Psoas muscle (tissue), 8 donors: ENCODE measurements around the gene TMEM108. TPM values are rescaled to one million over a fixed set of nuclear protein-coding genes. Genes with fewer than 3 reads are reported as not detected.

Experiments used
- ATAC-seq, 4 donors: fragments of 200-7000 bp; cut with Tn5 transposase; one replicate each; pipeline ENCODE4 v1.9.1; 2020; ENCODE audit warnings: moderate library complexity in 3 of 4, mild to moderate bottlenecking in 2 of 4
- DNase-seq, 2 donors: peaks; one replicate each; pipeline ENCODE4 v3.0.0-alpha.2; 2020
- H3K27ac ChIP-seq: fragments of 200-600 bp; one replicate; pipeline ENCODE4 v1.8.0; 2022
- H3K27me3 ChIP-seq, 3 donors: fragments of 200-600 bp in 1 of 3; one replicate each; pipeline versions ENCODE4 v1.6.1 to v1.8.0; 2013 to 2022; ENCODE audit warnings: low read length in 2 of 3, mild to moderate bottlenecking in 2 of 3, moderate library complexity in 1 of 3; ENCODE audit not compliant: insufficient read depth in 3 of 3
- H3K36me3 ChIP-seq, 2 donors: fragments of 200-600 bp in 1 of 2; one replicate each; pipeline versions ENCODE4 v1.6.1 to v1.8.0; 2013 to 2022; ENCODE audit warnings: low read depth in 1 of 2, mild to moderate bottlenecking in 1 of 2, moderate library complexity in 1 of 2; ENCODE audit not compliant: insufficient read depth in 1 of 2
- H3K4me1 ChIP-seq: fragments of 200-600 bp; one replicate; pipeline ENCODE4 v1.8.0; 2022
- H3K4me3 ChIP-seq: fragments of 200-600 bp; one replicate; pipeline ENCODE4 v1.8.0; 2022; ENCODE audit warnings: mild to moderate bottlenecking
- H3K9me3 ChIP-seq: fragments of 200-600 bp; one replicate; pipeline ENCODE4 v1.8.0; 2022
- CTCF ChIP-seq: fragments of 200-600 bp; IDR thresholded peaks from one replicate; pipeline ENCODE4 v1.8.0; 2022; ENCODE audit warnings: antibody characterized with exemption
- WGBS, 3 donors: extraction: QIAGEN DNeasy Blood & Tissue Kit; methylation state at CpG; one replicate each; pipeline versions ENCODE4 v1.1.6 to v1.1.7; 2013; 5-methylcytosine and 5-hydroxymethylcytosine counted together
- intact Hi-C, 2 donors: fragments of 100-400 bp; cut with DNase I; formaldehyde crosslinking; loops; one replicate each; pipeline versions ENCODE4 v1.11.0 to v1.14.2; 2022
- polyA plus RNA-seq, 3 donors: library from polyadenylated mRNA; stranded (reverse); fragments of 200-250 nt; gene quantifications; one replicate each; pipeline ENCODE4 v1.2.3, GENCODE V29; 2013
- total RNA-seq, 4 donors: library from RNA; stranded (reverse); fragmentation: NEBNext Ultra II Directional in 2 of 4; extraction: Animal tissue kit (Norgen Biotek cat#: 25700) in 2 of 4; gene quantifications; one replicate each; pipeline versions ENCODE4 v1.2.1 to v1.2.4, GENCODE V29; 2021 to 2023
- donor health status: healthy with polysubstance abuse.
- donor health status: DM: no; HTN: no; CAD: no; lungs with moderate emphysema.
- donor health status: Bipolar disorder and iron deficiency.
- donor health status: healthy.
- donor health status: DM: yes; HTN: yes; CAD: no.
- donor health status: DM: no; HTN: no; CAD: no.
- donor health status: DM: no; HTN: no; CAD: no.
- donor health status: DM: yes; HTN: yes; CAD: no.

TMEM108 gene
- total and polyA plus RNA-seq, 7 donors = 2.4 to 10.5 (median 6.5) TPM

- Histone ChIP-seq H3K4me3 (no peak overlapping the region), H3K27me3 (no peaks in the 10 kb centered on the region), H3K4me1 (peaks cover 14% of the 10 kb centered on the region), H3K36me3 (no peaks in the 10 kb centered on the region), H3K9me3 (no peaks in the 10 kb centered on the region), H3K27ac (no peak overlapping the region)
- intact Hi-C loops = no loop called here
- no peak for DNase-seq
- no peak for ATAC-seq
- TF ChIP-seq CTCF = no peak
- WGBS, 3 donors = 86 to 91% (median 89%) methylated on average over 4 of the region's 4 CpGs
Measured at GRCh38 chr3:133058243-133058642, 20.1 kb downstream of the TMEM108 start.

DNA sequence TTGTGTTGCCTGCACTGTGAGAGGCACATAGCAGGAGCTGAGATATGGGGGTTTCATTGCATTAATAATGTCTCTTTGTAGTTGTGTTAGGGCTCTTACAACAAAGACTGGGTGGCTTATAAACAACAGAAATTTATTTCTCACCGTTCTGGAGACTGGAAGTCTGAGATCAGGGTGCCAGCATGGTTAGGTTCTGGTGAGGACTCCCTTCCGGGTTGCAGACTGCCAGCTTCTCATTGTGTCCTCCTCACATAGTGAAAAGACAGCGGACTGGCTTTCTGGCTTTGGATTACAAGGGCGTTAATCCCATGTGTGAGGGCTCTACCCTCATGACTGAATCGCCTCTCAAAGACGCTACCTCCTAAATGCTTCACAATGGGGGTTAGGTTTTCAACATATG, 20.6 kb downstream of the TMEM108 start:
- peaks cover 14% of the 10 kb centered on the region for H3K4me1 ChIP-seq
- no peak for TF ChIP-seq CTCF
- ATAC-seq (no peak), DNase-seq (no peak)
- no peaks in the 10 kb centered on the region for H3K9me3 ChIP-seq
- no peak overlapping the region for H3K4me3 ChIP-seq
- H3K27ac ChIP-seq = no peak overlapping the region
- H3K27me3 ChIP-seq = no peaks in the 10 kb centered on the region
- intact Hi-C loops = no loop called here
- H3K36me3 ChIP-seq = no peaks in the 10 kb centered on the region
- 60 to 83% (median 65%) methylated on average over 6 of the region's 6 CpGs for WGBS, 3 donors

DNA sequence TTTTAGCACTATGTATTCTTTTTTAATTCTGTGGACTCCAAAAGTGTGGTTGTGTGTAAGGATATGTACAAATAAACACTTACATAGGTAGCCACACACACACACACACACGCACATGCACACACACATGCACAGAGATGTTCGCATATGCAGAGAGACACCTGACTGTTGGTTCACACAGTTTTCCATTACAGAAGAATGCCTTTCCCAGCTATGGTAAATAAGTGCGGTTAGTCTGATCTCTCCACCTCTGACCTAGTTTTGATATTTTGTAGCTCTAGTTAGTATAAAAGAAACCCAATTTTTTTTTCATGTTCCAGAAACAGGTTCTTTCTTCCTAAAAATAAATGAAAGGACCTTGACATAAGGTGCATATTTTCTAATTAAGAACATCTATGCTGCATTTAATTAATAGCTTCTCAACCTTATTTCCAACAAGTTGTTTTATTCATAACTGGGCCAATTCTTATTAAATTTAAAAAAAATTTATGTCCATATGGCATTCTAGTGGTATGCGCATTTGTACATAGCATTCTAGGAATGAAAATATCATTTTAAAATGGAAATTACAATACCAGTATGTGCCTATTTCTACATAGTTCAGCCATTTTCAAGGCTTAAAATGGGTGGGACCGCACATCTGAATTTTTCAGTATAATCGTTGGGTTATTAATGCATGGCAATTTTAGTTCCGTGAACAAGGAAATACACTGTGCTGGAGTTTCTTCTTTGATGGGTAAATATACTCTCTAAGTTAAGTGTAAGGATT, 27.2 kb downstream of the TMEM108 start:
- no peak for DNase-seq
- WGBS, 3 donors = 92 to 94% (median 93%) methylated on average over 7 of the region's 7 CpGs
- intact Hi-C loops = no loop called here
- H3K27ac ChIP-seq = no peak overlapping the region
- no peak for ATAC-seq
- no peak for TF ChIP-seq CTCF
- no peaks in the 10 kb centered on the region for H3K9me3 ChIP-seq
- no peaks in the 10 kb centered on the region for H3K36me3 ChIP-seq
- H3K27me3 ChIP-seq = no peaks in the 10 kb centered on the region
- no peaks in the 10 kb centered on the region for H3K4me1 ChIP-seq
- H3K4me3 ChIP-seq = no peak overlapping the region

GRCh38 chr3:133066026-133066425, 27.8 kb downstream of the TMEM108 start:
- ATAC-seq = no peak
- intact Hi-C loops = no loop called here
- 82 to 94% (median 92%) methylated on average over 2 of the region's 2 CpGs for WGBS, 3 donors

More at GRCh38 chr3:133066026-133066425, 27.8 kb downstream of the TMEM108 start:
- H3K4me1 ChIP-seq = no peaks in the 10 kb centered on the region
- H3K36me3 ChIP-seq = no peaks in the 10 kb centered on the region
- TF ChIP-seq CTCF = no peak
- H3K9me3 ChIP-seq = no peaks in the 10 kb centered on the region
- no peak overlapping the region for H3K27ac ChIP-seq
- H3K27me3 ChIP-seq = no peaks in the 10 kb centered on the region
- H3K4me3 ChIP-seq = no peak overlapping the region
- no peak for DNase-seq
